GM19043 (cell line): ENCODE results near the gene C16orf74.

ENCODE experiments used
- ATAC-seq: cut with Tn5 transposase; IDR thresholded peaks from one replicate; pipeline ENCODE4 v1.9.1; 2021; ENCODE audit warnings: low read depth; ENCODE audit not compliant: unreplicated experiment

C16orf74 gene

GRCh38 chr16:85750827-85751697 lies at the start of gene C16orf74:
Gene C16orf74, minus strand, starts transcription at chr16:85751096. Its CDS starts 15,879 bp downstream, at chr16:85735217.
- no peak for ATAC-seq

GRCh38 chr16:85800321-85800669 lies 49.4 kb upstream of the C16orf74 start:
- no peak for ATAC-seq

DNA sequence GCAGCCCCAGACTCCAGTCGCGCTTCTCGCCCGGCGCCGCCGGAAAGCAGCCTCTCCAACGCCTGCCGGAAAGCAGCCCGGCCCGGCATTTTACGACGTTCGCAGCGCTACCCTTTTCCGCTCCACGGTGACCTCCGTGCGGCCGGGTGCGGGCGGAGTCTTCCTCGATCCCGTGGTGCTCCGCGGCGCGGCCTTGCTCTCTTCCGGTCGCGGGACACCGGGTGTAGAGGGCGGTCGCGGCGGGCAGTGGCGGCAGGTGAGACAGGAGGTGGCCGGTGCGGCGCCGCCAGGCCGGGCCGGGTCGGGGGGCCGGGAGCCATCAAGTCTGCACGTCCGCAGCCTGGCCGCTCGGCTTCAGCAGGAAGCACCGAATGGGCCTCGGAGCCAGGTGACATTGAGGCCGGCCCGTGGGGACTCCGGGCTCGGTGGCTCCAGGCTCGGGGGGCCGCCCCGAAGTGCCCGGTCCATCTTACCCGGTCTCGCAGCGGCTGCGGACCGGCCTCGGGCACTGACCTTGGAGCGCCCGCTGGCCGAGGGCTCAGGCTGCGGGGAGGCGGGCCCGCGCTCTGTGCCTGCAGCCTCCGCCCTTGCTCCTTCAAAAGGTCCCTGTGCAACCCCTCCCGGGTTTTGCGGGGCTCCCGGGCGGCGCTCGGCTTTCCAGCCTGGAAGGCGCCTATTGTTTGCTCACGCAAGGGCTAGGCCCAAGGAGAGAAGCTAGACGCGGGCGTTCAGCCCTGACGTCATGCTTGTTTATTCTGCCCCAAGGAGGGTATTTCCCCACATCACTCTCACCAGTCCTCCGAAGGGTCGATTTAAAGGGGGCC lies 48.8 kb upstream of the C16orf74 start, which contains the start of the genes COX4I1 and EMC8:
TSS of gene COX4I1 (plus strand) at position 199 of the 824 bp plus-strand sequence. CDS start 1,511 bp downstream, outside the sequence.
TSS of gene EMC8 (minus strand) at position 48 of the 824 bp plus-strand sequence. CDS start 249 bp downstream, outside the sequence.
- peak; percentile 76 for ATAC-seq

DNA sequence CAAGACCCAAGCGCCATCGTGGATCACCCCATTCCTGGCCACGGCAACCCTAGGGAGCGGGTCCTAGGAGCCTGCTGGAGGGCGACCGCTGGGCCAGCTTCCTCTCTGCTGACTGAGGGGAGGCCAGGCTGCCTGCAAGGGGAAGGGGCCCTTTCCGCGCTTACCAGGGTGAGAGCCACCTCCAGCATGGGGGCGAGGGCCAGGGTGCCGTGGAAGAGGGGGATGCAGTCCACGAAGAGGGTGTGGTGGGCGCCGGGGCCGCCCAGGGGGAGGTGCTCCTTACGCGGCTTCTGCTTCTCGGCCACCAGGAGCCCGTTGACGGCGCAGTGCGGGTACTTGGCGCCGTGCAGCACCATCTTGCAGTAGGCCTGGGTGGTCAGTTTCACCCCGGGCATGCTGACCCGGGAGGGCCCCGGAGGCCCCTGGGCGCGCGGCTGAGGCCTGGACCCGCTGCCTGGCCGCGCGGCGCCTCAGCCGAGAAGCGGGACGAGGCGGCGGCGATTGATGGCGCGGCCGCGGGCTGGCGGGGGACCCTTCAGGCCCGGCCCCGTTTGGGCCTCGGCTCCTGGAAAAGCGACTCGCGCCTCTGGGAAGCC lies 48.1 kb upstream of the C16orf74 start:
- peak; percentile 18 for ATAC-seq

GRCh38 chr16:85798283-85798776 lies 47.4 kb upstream of the C16orf74 start:
- ATAC-seq, result no peak

GRCh38 chr16:85796599-85796998 lies 45.7 kb upstream of the C16orf74 start:
- ATAC-seq, result no peak

DNA sequence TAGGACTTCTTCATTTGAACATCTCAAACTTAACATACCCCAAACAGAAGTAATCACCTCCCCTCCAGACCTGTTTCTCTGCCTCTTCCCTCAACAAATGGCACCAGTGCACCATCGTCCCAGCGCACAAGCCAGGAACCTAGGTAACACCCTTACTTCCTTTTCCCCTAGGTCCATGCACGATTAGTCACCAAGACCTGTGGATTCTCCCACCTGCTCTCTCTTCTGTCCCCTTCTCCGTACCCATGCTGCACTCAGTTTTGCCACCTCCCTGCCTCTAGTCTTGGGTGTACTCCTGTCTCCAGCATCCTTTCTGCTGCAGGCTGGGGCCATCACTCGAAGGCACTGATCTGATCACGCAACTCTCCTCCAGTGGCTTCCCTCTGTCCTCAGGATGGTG lies 45.3 kb upstream of the C16orf74 start:
- no peak for ATAC-seq

GRCh38 chr16:85794696-85795095 lies 43.8 kb upstream of the C16orf74 start:
- ATAC-seq, result no peak

GRCh38 chr16:85793662-85794298 lies 42.9 kb upstream of the C16orf74 start:
- no peak for ATAC-seq

GRCh38 chr16:85789773-85790172 lies 38.9 kb upstream of the C16orf74 start:
- ATAC-seq, result no peak

DNA sequence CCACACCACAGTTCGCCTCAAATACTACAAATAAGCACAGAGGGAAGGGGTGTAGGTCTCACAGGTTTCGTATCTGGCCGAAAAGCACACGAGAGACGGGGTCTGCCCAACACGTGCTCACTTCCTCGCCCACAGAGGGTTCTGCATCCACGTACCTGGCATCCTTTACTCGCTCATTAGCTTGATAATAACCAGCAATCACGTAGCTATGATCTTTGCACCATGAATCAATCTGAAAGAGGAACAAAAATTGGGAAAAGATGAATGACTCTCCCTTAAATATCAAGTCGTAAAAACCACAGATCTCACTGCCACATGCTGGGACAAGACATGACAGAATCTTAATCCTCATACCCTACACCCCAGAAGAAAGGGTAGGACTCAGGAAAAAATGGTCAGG lies 37.9 kb upstream of the C16orf74 start:
- no peak for ATAC-seq

GRCh38 chr16:85785927-85786326 lies 35.0 kb upstream of the C16orf74 start:
- ATAC-seq, result no peak

- no peak for ATAC-seq
These were observed 33.9 kb upstream of the C16orf74 start for GRCh38 chr16:85784813-85785212.

DNA sequence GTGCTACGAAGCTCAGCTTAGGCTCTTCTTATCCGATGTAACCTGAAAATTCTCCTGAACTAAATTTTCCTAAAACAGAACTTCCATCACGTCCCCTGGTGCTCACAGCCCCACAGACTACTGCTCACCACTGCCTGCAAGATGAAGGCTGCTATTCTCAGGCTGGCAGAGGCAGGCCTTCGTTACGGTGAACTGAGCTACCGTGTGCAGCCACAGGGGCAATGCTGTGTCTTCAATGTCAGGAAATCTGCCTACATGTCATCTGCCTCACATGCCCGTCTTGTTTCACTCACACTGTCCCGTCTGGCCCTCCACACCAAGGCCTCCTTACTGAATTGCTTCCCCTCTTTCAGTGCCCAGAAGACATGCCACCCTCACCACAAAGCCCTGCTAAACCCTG lies 32.5 kb upstream of the C16orf74 start:
- ATAC-seq, result no peak

DNA sequence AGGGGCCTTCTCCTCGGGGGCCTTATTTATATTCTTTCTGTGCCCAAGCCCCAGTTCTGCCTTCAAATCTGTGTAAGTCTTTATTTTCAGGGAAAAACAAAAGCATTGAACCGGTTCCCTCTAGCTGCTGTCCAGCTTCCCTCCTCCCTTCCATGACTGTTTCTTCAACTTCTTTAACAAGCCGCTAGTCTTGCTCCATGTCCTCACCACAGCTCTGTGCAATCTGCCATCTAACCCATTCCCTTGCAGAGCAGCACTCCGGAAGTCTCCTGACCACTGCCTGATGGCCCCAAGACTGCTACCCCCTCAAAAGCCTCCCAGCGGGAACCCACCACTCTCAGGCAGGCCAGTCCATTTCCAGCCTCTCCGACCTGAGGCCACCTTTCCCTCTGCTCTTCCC lies 31.6 kb upstream of the C16orf74 start:
- ATAC-seq, result no peak

- no peak for ATAC-seq
These were observed 30.9 kb upstream of the C16orf74 start for GRCh38 chr16:85781695-85782370.

GRCh38 chr16:85781156-85781555 lies 30.3 kb upstream of the C16orf74 start:
- no peak for ATAC-seq

DNA sequence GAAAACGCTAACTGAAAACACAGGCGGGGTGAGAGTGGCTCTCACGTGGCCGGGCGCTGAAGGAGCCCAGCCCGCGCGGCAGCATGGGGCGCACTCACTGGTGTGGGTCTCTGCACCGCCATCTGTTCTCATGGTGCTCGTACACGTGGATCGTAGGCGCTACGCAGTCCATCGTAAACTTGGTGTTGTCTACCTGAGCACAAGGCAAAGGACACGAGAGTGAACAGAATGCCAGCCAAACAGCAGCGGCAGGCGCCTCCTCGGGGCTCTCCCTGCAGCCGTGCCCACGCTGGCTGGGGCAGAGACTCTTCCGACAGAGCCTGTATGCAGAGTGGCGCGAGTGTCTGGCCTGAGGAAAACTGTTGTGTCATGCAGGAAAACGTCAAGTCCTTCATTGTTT lies 29.4 kb upstream of the C16orf74 start:
- ATAC-seq, result no peak

GRCh38 chr16:85778873-85779272 lies 28.0 kb upstream of the C16orf74 start:
- ATAC-seq, result no peak
